Activated CD8-positive, alpha-beta T cell treated with anti-CD3 and anti-CD28 coated beads, Interleukin-2, amount 10 ng/mL, durations not matched to agents 7 days and 5 days (primary cell): ENCODE results near the gene TASP1. TPM values are rescaled to one million over a fixed set of nuclear protein-coding genes. Genes with fewer than 3 reads are reported as not detected.

ENCODE experiments used
- ATAC-seq: fragments of 150-1000 bp; cut with Tn5 transposase; one replicate; pipeline ENCODE4 v1.10.0; 2021; ENCODE audit warnings: moderate library complexity
- CTCF ChIA-PET: fragments of 350-600 bp; sonication (Branson Sonifier 250); formaldehyde crosslinking; loops from one replicate; lab custom pipeline; 2021; ENCODE audit warnings: antibody characterized with exemption; lab: Charles Lee
- POLR2A ChIA-PET: fragments of 350-600 bp; sonication (Branson Sonifier 250); formaldehyde crosslinking; loops from one replicate; lab custom pipeline; 2021; ENCODE audit warnings: antibody characterized with exemption; lab: Charles Lee
- DNase-seq: peaks from one replicate; pipeline ENCODE4 v3.0.0-alpha.2; 2020
- H3K27ac Mint-ChIP-seq: one replicate; pipeline ENCODE4 v1.8.0; 2021; ENCODE audit warnings: mild to moderate bottlenecking, mixed read lengths
- H3K27me3 Mint-ChIP-seq: one replicate; pipeline ENCODE4 v1.8.0; 2021; ENCODE audit warnings: low read depth, mixed read lengths
- H3K36me3 Mint-ChIP-seq: one replicate; pipeline ENCODE4 v1.8.0; 2021; ENCODE audit warnings: low read depth, mixed read lengths
- H3K4me1 Mint-ChIP-seq: one replicate; pipeline ENCODE4 v1.8.0; 2021; ENCODE audit warnings: low read depth, mixed read lengths
- H3K4me3 Mint-ChIP-seq: one replicate; pipeline ENCODE4 v1.8.0; 2021; ENCODE audit warnings: mild to moderate bottlenecking, mixed read lengths
- H3K9me3 Mint-ChIP-seq: one replicate; pipeline ENCODE4 v1.8.0; 2022; ENCODE audit warnings: mixed read lengths; ENCODE audit not compliant: insufficient read depth
- total RNA-seq, 2 experiments: library from RNA; stranded (reverse); gene quantifications; one replicate each; pipeline ENCODE4 v1.2.3, GENCODE V29; 2021

Gene TASP1
- 10 to 100 TPM in 1 of 2 experiments, 1 to 10 TPM in 1; 9.6 to 11.8 TPM for total RNA-seq

- H3K36me3 Mint-ChIP-seq = peaks cover 2% of the 10 kb centered on the region
- CTCF ChIA-PET = interaction anchor here (1.8 kb wide), 1 partner anchor 139 kb away, joined by 5 read pairs; no protein-coding TSS in a partner anchor
- ATAC-seq = peak; percentile 98
These were observed at the start of gene TASP1 for GRCh38 chr20:13638496-13639149. Gene TASP1 (minus strand): TSS chr20:13638932. CDS start chr20:13630078, 8,854 bp downstream.

GRCh38 chr20:13687815-13688214 lies 49.1 kb upstream of the TASP1 start:
- H3K9me3 Mint-ChIP-seq = no peaks in the 10 kb centered on the region
- ChIA-PET POLR2A (no interaction called here), CTCF (no interaction called here)
- ATAC-seq (no peak), DNase-seq (no peak)
- no peak overlapping the region for H3K27ac Mint-ChIP-seq
- peaks cover 6% of the 10 kb centered on the region for H3K27me3 Mint-ChIP-seq
- H3K36me3 Mint-ChIP-seq = no peaks in the 10 kb centered on the region
- H3K4me1 Mint-ChIP-seq = peaks cover 10% of the 10 kb centered on the region
- H3K4me3 Mint-ChIP-seq = no peak overlapping the region

More at GRCh38 chr20:13638496-13639149, at the start of gene TASP1:
- peak within 1 kb of the TSS; percentile 87 for H3K4me3 Mint-ChIP-seq
- peak within 1 kb of the TSS; percentile 60 for H3K27ac Mint-ChIP-seq
- peak; percentile 97 for DNase-seq
- no peaks in the 10 kb centered on the region for H3K9me3 Mint-ChIP-seq
- peaks cover 30% of the 10 kb centered on the region for H3K4me1 Mint-ChIP-seq
- H3K27me3 Mint-ChIP-seq = peaks cover 6% of the 10 kb centered on the region
- POLR2A ChIA-PET = interaction anchor here (0.7 to 0.9 kb wide), 2 partner anchors 28 to 147 kb away, joined by 4 to 5 read pairs; no protein-coding TSS in a partner anchor

GRCh38 chr20:13685623-13686022 lies 46.9 kb upstream of the TASP1 start:
- Mint-ChIP-seq H3K9me3 (no peaks in the 10 kb centered on the region), H3K4me3 (no peak overlapping the region), H3K36me3 (no peaks in the 10 kb centered on the region), H3K27me3 (peaks cover 6% of the 10 kb centered on the region), H3K4me1 (peaks cover 10% of the 10 kb centered on the region), H3K27ac (no peak overlapping the region)
- DNase-seq (no peak), ATAC-seq (no peak)
- ChIA-PET POLR2A (no interaction called here), CTCF (no interaction called here)

- CTCF ChIA-PET = interaction anchor here (1.4 kb wide), 1 partner anchor 13 kb away, joined by 3 read pairs; no protein-coding TSS in a partner anchor
- ATAC-seq = no peak
- no peak for DNase-seq
- H3K4me3 Mint-ChIP-seq = no peak overlapping the region
- POLR2A ChIA-PET = no interaction called here
- H3K27me3 Mint-ChIP-seq = peaks cover 6% of the 10 kb centered on the region
- peaks cover 10% of the 10 kb centered on the region for H3K4me1 Mint-ChIP-seq
- H3K9me3 Mint-ChIP-seq = no peaks in the 10 kb centered on the region
- H3K36me3 Mint-ChIP-seq = no peaks in the 10 kb centered on the region
- H3K27ac Mint-ChIP-seq = no peak overlapping the region
These were observed 46.0 kb upstream of the TASP1 start for GRCh38 chr20:13684566-13685222.

GRCh38 chr20:13683833-13684232 lies 45.1 kb upstream of the TASP1 start:
- no peak overlapping the region for H3K27ac Mint-ChIP-seq
- POLR2A ChIA-PET = no interaction called here
- no peak for DNase-seq
- H3K9me3 Mint-ChIP-seq = no peaks in the 10 kb centered on the region
- H3K4me3 Mint-ChIP-seq = no peak overlapping the region
- peaks cover 6% of the 10 kb centered on the region for H3K27me3 Mint-ChIP-seq
- H3K4me1 Mint-ChIP-seq = peaks cover 10% of the 10 kb centered on the region
- CTCF ChIA-PET = interaction anchor here (1.4 kb wide), 1 partner anchor 12 kb away, joined by 3 read pairs; no protein-coding TSS in a partner anchor
- no peaks in the 10 kb centered on the region for H3K36me3 Mint-ChIP-seq
- ATAC-seq = no peak

- CTCF ChIA-PET = no interaction called here
- ATAC-seq = no peak
- Mint-ChIP-seq H3K36me3 (no peaks in the 10 kb centered on the region), H3K27ac (no peak overlapping the region), H3K4me3 (no peak overlapping the region), H3K4me1 (peaks cover 10% of the 10 kb centered on the region), H3K27me3 (peaks cover 9% of the 10 kb centered on the region), H3K9me3 (no peaks in the 10 kb centered on the region)
- POLR2A ChIA-PET = no interaction called here
- no peak for DNase-seq
These were observed 42.8 kb upstream of the TASP1 start for GRCh38 chr20:13681248-13682125.

GRCh38 chr20:13678944-13679343 lies 40.2 kb upstream of the TASP1 start:
- H3K9me3 Mint-ChIP-seq = no peaks in the 10 kb centered on the region
- no peak overlapping the region for H3K27ac Mint-ChIP-seq
- ATAC-seq = no peak
- peaks cover 4% of the 10 kb centered on the region for H3K27me3 Mint-ChIP-seq
- H3K36me3 Mint-ChIP-seq = no peaks in the 10 kb centered on the region
- CTCF ChIA-PET = no interaction called here
- H3K4me3 Mint-ChIP-seq = no peak overlapping the region
- no peak for DNase-seq
- H3K4me1 Mint-ChIP-seq = no peaks in the 10 kb centered on the region
- POLR2A ChIA-PET = no interaction called here

- H3K36me3 Mint-ChIP-seq = no peaks in the 10 kb centered on the region
- H3K9me3 Mint-ChIP-seq = no peaks in the 10 kb centered on the region
- ChIA-PET CTCF (no interaction called here), POLR2A (no interaction called here)
- no peak overlapping the region for H3K4me3 Mint-ChIP-seq
- no peaks in the 10 kb centered on the region for H3K4me1 Mint-ChIP-seq
- H3K27ac Mint-ChIP-seq = no peak overlapping the region
- H3K27me3 Mint-ChIP-seq = peaks cover 4% of the 10 kb centered on the region
- ATAC-seq (no peak), DNase-seq (no peak)
These were observed 38.5 kb upstream of the TASP1 start for GRCh38 chr20:13677241-13677640.

- DNase-seq = no peak
- CTCF ChIA-PET = no interaction called here
- H3K4me3 Mint-ChIP-seq = no peak overlapping the region
- H3K4me1 Mint-ChIP-seq = no peaks in the 10 kb centered on the region
- POLR2A ChIA-PET = no interaction called here
- H3K27ac Mint-ChIP-seq = no peak overlapping the region
- no peaks in the 10 kb centered on the region for H3K36me3 Mint-ChIP-seq
- no peaks in the 10 kb centered on the region for H3K9me3 Mint-ChIP-seq
- ATAC-seq = no peak
- H3K27me3 Mint-ChIP-seq = peaks cover 4% of the 10 kb centered on the region
These were observed 38.0 kb upstream of the TASP1 start for GRCh38 chr20:13676682-13677081.

- no peaks in the 10 kb centered on the region for H3K27me3 Mint-ChIP-seq
- ATAC-seq (no peak), DNase-seq (no peak)
- H3K4me1 Mint-ChIP-seq = no peaks in the 10 kb centered on the region
- no peak overlapping the region for H3K4me3 Mint-ChIP-seq
- H3K27ac Mint-ChIP-seq = no peak overlapping the region
- H3K36me3 Mint-ChIP-seq = no peaks in the 10 kb centered on the region
- POLR2A ChIA-PET = no interaction called here
- no peaks in the 10 kb centered on the region for H3K9me3 Mint-ChIP-seq
- CTCF ChIA-PET = no interaction called here
These were observed 34.0 kb upstream of the TASP1 start for GRCh38 chr20:13672690-13673089.

GRCh38 chr20:13671916-13672378 lies 33.2 kb upstream of the TASP1 start:
- ATAC-seq = no peak
- POLR2A ChIA-PET = interaction anchor here (0.7 kb wide), 1 partner anchor 99 kb away, joined by 3 read pairs; no protein-coding TSS in a partner anchor
- Mint-ChIP-seq H3K4me1 (no peaks in the 10 kb centered on the region), H3K36me3 (no peaks in the 10 kb centered on the region), H3K4me3 (no peak overlapping the region), H3K9me3 (no peaks in the 10 kb centered on the region), H3K27ac (no peak overlapping the region), H3K27me3 (no peaks in the 10 kb centered on the region)
- CTCF ChIA-PET = interaction anchor here (1.3 kb wide), 1 partner anchor 13 kb away, joined by 3 read pairs; no protein-coding TSS in a partner anchor
- no peak for DNase-seq
